Endometrial microvascular endothelial cells (primary cell): Measurements from ENCODE around the gene AMY2B. TPM values are rescaled to one million over a fixed set of nuclear protein-coding genes. Genes with fewer than 3 reads are reported as not detected.
"Not testable (repeated sequence)": the region's sequence is repeated elsewhere in the genome, so short reads cannot be mapped to it uniquely, and the experiment has no call there.

ENCODE experiments used
- in situ Hi-C: cut with HindIII; loops from 2 replicates; pipeline ENCODE4 v1.10.0; 2017; ENCODE audit warnings: low sequenced_read_pairs, low pct_unique_long_range_greater_than_20kb; ENCODE audit errors: inconsistent ontology term
- total RNA-seq: library from RNA; depleted of rRNA; stranded (reverse); fragments of >200 nt; gene quantifications from one replicate; pipeline ENCODE4 v1.2.3, GENCODE V29; 2015; ENCODE audit errors: inconsistent ontology term

Gene AMY2B
- total RNA-seq, 1 donor from 2014 or later: not detected

- in situ Hi-C loops: not testable (repeated sequence)
These were observed 31.4 kb downstream of the AMY2B start for GRCh38 chr1:103602740-103603139.

- in situ Hi-C loops: no loop called here
These were observed 45.0 kb downstream of the AMY2B start for GRCh38 chr1:103616362-103616761.

- in situ Hi-C loops: not testable (repeated sequence)
These were observed 45.6 kb downstream of the AMY2B start, which contains the start of gene AMY2A for GRCh38 chr1:103616994-103617477. TSS of gene AMY2A (plus strand) at chr1:103617427. CDS start at chr1:103617441, 14 bp downstream.

GRCh38 chr1:103627436-103627835 is 56.0 kb downstream of the AMY2B start:
- in situ Hi-C loops: not testable (repeated sequence)

Other genes starting within 250 kb of the AMY2B start
- 6.7 TPM for gene RNPC3, start 45.9 kb upstream of the AMY2B start, total RNA-seq
- gene AMY2A, start 45.8 kb downstream of the AMY2B start, total RNA-seq: not detected
- not detected for gene AMY1A, start 84.2 kb downstream of the AMY2B start, total RNA-seq
- not detected for gene AMY1B, start 124.6 kb downstream of the AMY2B start, total RNA-seq
- not detected for gene AMY1C, start 178.3 kb downstream of the AMY2B start, total RNA-seq